Measurements from ENCODE around the gene VPS13A. TPM values are rescaled to one million over a fixed set of nuclear protein-coding genes. Genes with fewer than 3 reads are reported as not detected.

Gene VPS13A
- total RNA-seq, 1 experiment from 2014 or later = 52.8 TPM

- Histone ChIP-seq H3K79me2 (ENCODE audit: insufficient read depth, low read length) (no peaks in the 10 kb centered on the region), H3K27me3 (ENCODE audit: insufficient read depth, low read length) (no peaks in the 10 kb centered on the region), H3K4me1 (ENCODE audit: control insufficient read depth in 1 of 2, insufficient read depth in 2 of 2, low read length in 2 of 2) (no peaks in the 10 kb centered on the region), H3K4me2 (ENCODE audit: low read length) (no peak overlapping the region), H3K36me3 (ENCODE audit: control insufficient read depth in 1 of 2, insufficient read depth in 2 of 2, low read length in 2 of 2) (peaks cover 5 to 34% of the 10 kb centered on the region in 2 experiments; a peak in 2 of 4 replicates), H2AFZ (ENCODE audit: low read depth, low read length, poor library complexity, severe bottlenecking) (no peak overlapping the region), H3K27ac (ENCODE audit: low read depth, low read length) (no peak overlapping the region), H3K9me3 (ENCODE audit: control insufficient read depth in 1 of 2, insufficient read depth in 1 of 2, low read depth in 1 of 2, low read length in 2 of 2) (no peaks in the 10 kb centered on the region), H3K9ac (ENCODE audit: low read length) (no peak overlapping the region), H4K20me1 (ENCODE audit: insufficient read depth) (no peaks in the 10 kb centered on the region), H3K9me2 (ENCODE audit: insufficient read depth) (no peaks in the 10 kb centered on the region), H3K4me3 (replicated peaks in 1 of 2; ENCODE audit: low read depth in 1 of 2, low read length in 2 of 2) (no peak overlapping the region)
- ChIA-PET POLR2A (no interaction called here), RAD21 (ENCODE audit: low non-redundant PET in 1 of 2, low total read pairs in 2 of 2, uncharacterized antibody in 2 of 2, unreplicated experiment in 2 of 2) (no interaction called here), CTCF (no interaction called here)
- DNase-seq (ENCODE audit: low read depth, low spot score) = no peak
- no peak for ATAC-seq
- intact Hi-C loops (cut with micrococcal nuclease) = no loop called here
- BruUV-seq (replicated peaks) = no TSS peak
- TF ChIP-seq RAD21 (IDR thresholded peaks at IDR 0.05; ENCODE audit: low read depth) = no peak
- TF ChIP-seq CEBPB (IDR thresholded peaks at IDR 0.05; ENCODE audit: low read depth) = no peak
- no peak for TF ChIP-seq MAX (IDR thresholded peaks at IDR 0.05)
- no peak for TF ChIP-seq ATF3 (IDR thresholded peaks at IDR 0.05)
- TF ChIP-seq EZH2 (IDR thresholded peaks at IDR 0.05) = no peak
- TF ChIP-seq REST (IDR thresholded peaks at IDR 0.05; ENCODE audit: low read depth) = no peak
- TF ChIP-seq SIN3A (IDR thresholded peaks at IDR 0.05; ENCODE audit: low read depth) = no peak
These were observed 47.5 kb downstream of the VPS13A start for GRCh38 chr9:77224746-77225312.

Data from HCT116 (cell line).